Heart right ventricle (tissue), 16 donors: ENCODE results near the gene SAYSD1. TPM values are rescaled to one million over a fixed set of nuclear protein-coding genes. Genes with fewer than 3 reads are reported as not detected.

Experiments used
- ATAC-seq, 8 donors: fragments of 200-7000 bp; cut with Tn5 transposase; one replicate each; pipeline ENCODE4 v1.9.1; 2020; ENCODE audit warnings: mild to moderate bottlenecking in 8 of 8, moderate library complexity in 8 of 8, moderate number of reproducible peaks in 1 of 8
- DNase-seq, 2 donors: peaks; one replicate each; pipeline ENCODE4 v3.0.0-alpha.2; 2020
- H3K27ac ChIP-seq, 10 donors: fragments of 200-600 bp; sonication (generic) in 2 of 10; one replicate each; pipeline versions ENCODE4 v1.5.0 to v1.8.0; 2020 to 2022; ENCODE audit warnings: mild to moderate bottlenecking in 3 of 10
- H3K27me3 ChIP-seq, 7 donors: fragments of 200-600 bp; one replicate each; pipeline ENCODE4 v1.8.0; 2021 to 2022; ENCODE audit warnings: mild to moderate bottlenecking in 2 of 7
- H3K36me3 ChIP-seq, 9 donors: fragments of 200-600 bp; sonication (generic) in 1 of 9; one replicate each; pipeline versions ENCODE4 v1.5.0 to v1.8.0; 2020 to 2022; ENCODE audit warnings: mild to moderate bottlenecking in 2 of 9
- H3K4me1 ChIP-seq, 9 donors: fragments of 200-600 bp; sonication (generic) in 1 of 9; one replicate each; pipeline versions ENCODE4 v1.5.0 to v1.8.0; 2020 to 2022; ENCODE audit warnings: mild to moderate bottlenecking in 4 of 9
- H3K4me3 ChIP-seq, 10 donors: fragments of 200-600 bp; sonication (generic) in 2 of 10; one replicate each; pipeline versions ENCODE4 v1.5.0 to v1.8.0; 2020 to 2022; ENCODE audit warnings: mild to moderate bottlenecking in 7 of 10, moderate library complexity in 2 of 10
- H3K9me3 ChIP-seq, 11 donors: fragments of 200-600 bp in 10 of 11; sonication (generic) in 2 of 11; one replicate each; pipeline versions ENCODE4 v1.5.0 to v1.8.0; 2013 to 2022; ENCODE audit warnings: mild to moderate bottlenecking in 2 of 11, control low read depth in 1 of 11, moderate library complexity in 1 of 11
- CTCF ChIP-seq, 9 donors: fragments of 200-600 bp; sonication (generic) in 2 of 9; IDR thresholded peaks; one replicate each; pipeline versions ENCODE4 v1.5.0 to v1.8.0; 2021 to 2022; ENCODE audit warnings: antibody characterized with exemption in 9 of 9, mild to moderate bottlenecking in 5 of 9, moderate library complexity in 1 of 9
- WGBS, 2 donors: extraction: QIAGEN DNeasy Blood & Tissue Kit; methylation state at CpG; one replicate each; pipeline ENCODE4 v1.1.7; 2013; ENCODE audit warnings: inconsistent platforms in 1 of 2; 5-methylcytosine and 5-hydroxymethylcytosine counted together
- intact Hi-C, 10 donors: fragments of 100-400 bp; cut with DNase I; formaldehyde crosslinking; loops; one replicate each; pipeline versions ENCODE4 v1.11.1 to v1.14.2; 2022
- polyA plus RNA-seq, 2 donors: library from polyadenylated mRNA; stranded (reverse); fragments of 200-250 nt; gene quantifications; one replicate each; pipeline ENCODE4 v1.2.3, GENCODE V29; 2013
- total RNA-seq, 10 donors: library from RNA; stranded (reverse); fragmentation: NEBNext Ultra II Directional in 3 of 10; extraction: Animal tissue kit (Norgen Biotek cat#: 25700) in 3 of 10; gene quantifications; one replicate each; pipeline versions ENCODE4 v1.2.1 to v1.2.4, GENCODE V29; 2021 to 2023
- donor health status: Arrhythmogenic right ventricular cardiomyopathy.
- donor health status: ischemic (EF 13 %, LVEDD 7.1; RV severe dilation, severe dysfunction).
- donor health status: healthy with polysubstance abuse.
- donor health status: DM: no; HTN: yes; CAD: no.
- donor health status: DM: no; HTN: no; CAD: no.
- donor health status: ischemic (EF 25% LVEDD 6.9; RV normal size, moderate dysfunction).
- donor health status: ischemic (EF 25% LVEDD 5.7; RV mildly dilated, moderate dysfunction).
- donor health status: healthy.
- donor health status: DM: yes; HTN: yes; CAD: no.
- donor health status: Ischemic cardiomyopathy.
- donor health status: ischemic (EF 35%, LVEDD 5.7; RV mildly dilated, moderate dysfunction).
- donor health status: nonischemic (EF 11% LVEDD 7.7; RV severe dilation, severe dysfunction).
- donor health status: DM: yes; HTN: yes; CAD: no.
- donor health status: PGD.
- donor health status: ischemic (EF 29% LVEDD 5.4; RV normal size, mild dysfunction).
- donor health status: nonischemic (EF 23%, LVEDD 6.1; RV moderate dilation, normal function).

Gene SAYSD1
- total and polyA plus RNA-seq, 12 donors: 6.4 to 11.5 (median 8.9) TPM

DNA sequence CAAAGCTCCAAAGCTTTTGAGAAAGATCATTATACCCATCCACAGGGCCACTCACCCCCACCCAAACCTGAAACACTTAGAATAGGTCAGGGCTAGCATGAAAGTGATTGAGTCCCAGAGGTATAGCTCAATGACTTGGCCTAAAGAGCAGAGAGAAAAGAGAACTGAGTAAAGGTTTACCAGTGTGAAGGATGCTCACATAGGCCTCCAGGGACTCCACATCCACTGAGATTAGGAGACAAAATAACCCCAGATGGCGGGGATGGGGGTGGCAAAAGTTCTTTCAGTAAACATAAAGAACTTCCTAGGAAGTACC is 12.2 kb downstream of the SAYSD1 start:
- peaks cover 0 to 7% (median 0%) of the 10 kb centered on the region in 9 donors for H3K4me1 ChIP-seq
- no peaks in the 10 kb centered on the region for H3K27me3 ChIP-seq
- intact Hi-C loops: no loop called here
- H3K9me3 ChIP-seq: no peaks in the 10 kb centered on the region
- H3K27ac ChIP-seq: no peak overlapping the region
- no peak for DNase-seq
- H3K36me3 ChIP-seq: peaks cover 0 to 22% (median 10%) of the 10 kb centered on the region in 9 donors
- 91 to 93% methylated on average over 1 of the region's 1 CpG for WGBS, 2 donors
- TF ChIP-seq CTCF (IDR thresholded peaks at IDR 0.05): no peak
- ATAC-seq: no peak
- no peak overlapping the region for H3K4me3 ChIP-seq

GRCh38 chr6:39102071-39102820 is 12.7 kb downstream of the SAYSD1 start:
- Histone ChIP-seq H3K9me3 (no peaks in the 10 kb centered on the region), H3K4me1 (peaks cover 0 to 2% (median 0%) of the 10 kb centered on the region in 9 donors), H3K27ac (no peak overlapping the region), H3K4me3 (no peak overlapping the region), H3K36me3 (peaks cover 0 to 22% (median 10%) of the 10 kb centered on the region in 9 donors), H3K27me3 (no peaks in the 10 kb centered on the region)
- peak in 1 of 2 donors; percentile 23 for DNase-seq
- peak in 6 of 9 donors; percentile 15 to 49 (median 30) for TF ChIP-seq CTCF (IDR thresholded peaks at IDR 0.05)
- intact Hi-C loops: no loop called here
- WGBS, 2 donors: 49 to 52% methylated on average over 12 of the region's 12 CpGs
- no peak for ATAC-seq

DNA sequence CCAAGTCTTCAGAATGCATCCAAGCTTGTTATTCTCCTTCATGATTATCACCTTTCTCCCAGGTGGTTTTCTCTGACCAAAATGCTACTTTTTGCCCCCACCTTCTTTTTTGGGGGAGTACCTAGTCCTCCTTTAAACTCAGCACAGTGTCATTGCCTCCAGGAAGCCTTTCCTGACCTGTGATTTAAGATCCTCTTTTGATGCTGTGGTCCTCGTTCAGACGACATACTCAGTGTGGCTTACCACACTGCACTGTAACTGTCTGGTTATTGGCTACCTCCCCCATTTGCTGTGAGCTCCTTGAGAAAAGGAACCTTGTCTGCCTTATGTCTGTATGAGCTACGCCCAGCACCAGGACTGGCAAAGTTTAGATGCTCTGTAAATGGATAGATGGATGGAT is 14.6 kb downstream of the SAYSD1 start:
- Histone ChIP-seq H3K4me3 (no peak overlapping the region), H3K36me3 (peaks cover 0 to 17% (median 9%) of the 10 kb centered on the region in 9 donors), H3K9me3 (no peaks in the 10 kb centered on the region), H3K27me3 (no peaks in the 10 kb centered on the region), H3K4me1 (no peaks in the 10 kb centered on the region), H3K27ac (no peak overlapping the region)
- intact Hi-C loops: no loop called here
- DNase-seq (no peak), ATAC-seq (no peak)
- 83 to 88% methylated on average over 3 of the region's 3 CpGs for WGBS, 2 donors
- TF ChIP-seq CTCF (IDR thresholded peaks at IDR 0.05): no peak

- no peaks in the 10 kb centered on the region for H3K4me1 ChIP-seq
- no peak for TF ChIP-seq CTCF (IDR thresholded peaks at IDR 0.05)
- intact Hi-C loops: no loop called here
- H3K27me3 ChIP-seq: peaks cover 0 to 8% (median 0%) of the 10 kb centered on the region in 7 donors
- no peak overlapping the region for H3K27ac ChIP-seq
- H3K36me3 ChIP-seq: no peaks in the 10 kb centered on the region
- no peaks in the 10 kb centered on the region for H3K9me3 ChIP-seq
- no peak overlapping the region for H3K4me3 ChIP-seq
- ATAC-seq (no peak), DNase-seq (no peak)
Measured at GRCh38 chr6:39095578-39095977, 19.4 kb downstream of the SAYSD1 start.
